Lower leg skin (tissue), 4 donors: ENCODE measurements around the gene ZNF768. TPM values are rescaled to one million over a fixed set of nuclear protein-coding genes. Genes with fewer than 3 reads are reported as not detected.

Experiments used
- DNase-seq, 2 donors: peaks; one replicate each; pipeline ENCODE4 v3.0.0-alpha.2; 2019; ENCODE audit warnings: low spot score in 2 of 2
- H3K4me3 ChIP-seq: fragments of 200-600 bp; sonication (generic); 2 replicates; pipeline ENCODE4 v1.5.1; 2017; ENCODE audit warnings: mild to moderate bottlenecking, low read depth; ENCODE audit not compliant: poor library complexity, severe bottlenecking
- POLR2A ChIP-seq, 2 donors: fragments of 450-650 bp; IDR thresholded peaks; one replicate each; pipeline ENCODE4 v1.6.1; 2016 to 2017; ENCODE audit warnings: antibody characterized with exemption in 2 of 2, mild to moderate bottlenecking in 1 of 2, moderate library complexity in 1 of 2
- WGBS, 2 donors: methylation state at CpG; one replicate each; pipeline ENCODE4 v1.1.5; 2018; 5-methylcytosine and 5-hydroxymethylcytosine counted together
- intact Hi-C: fragments of 100-400 bp; cut with DNase I; formaldehyde crosslinking; loops from one replicate; pipeline ENCODE4 v1.15.0; 2023; ENCODE audit warnings: low total_unique reads
- total RNA-seq, 4 donors: library from RNA; depleted of rRNA; stranded (reverse); fragments of >200 nt; gene quantifications; one replicate each; pipeline ENCODE4 v1.1.0, GENCODE V29; 2016
- TF ChIP-seq, protein P1 (sequence below), 3 donors: fragments of 450-650 bp; IDR thresholded peaks; one replicate each; pipeline ENCODE4 v1.5.1; 2016; ENCODE audit warnings: antibody characterized with exemption in 3 of 3, mild to moderate bottlenecking in 3 of 3, moderate library complexity in 2 of 3

ZNF768 gene
- total RNA-seq, 4 donors from 2014 or later: 31.1 to 43.5 (median 41.0) TPM

DNA sequence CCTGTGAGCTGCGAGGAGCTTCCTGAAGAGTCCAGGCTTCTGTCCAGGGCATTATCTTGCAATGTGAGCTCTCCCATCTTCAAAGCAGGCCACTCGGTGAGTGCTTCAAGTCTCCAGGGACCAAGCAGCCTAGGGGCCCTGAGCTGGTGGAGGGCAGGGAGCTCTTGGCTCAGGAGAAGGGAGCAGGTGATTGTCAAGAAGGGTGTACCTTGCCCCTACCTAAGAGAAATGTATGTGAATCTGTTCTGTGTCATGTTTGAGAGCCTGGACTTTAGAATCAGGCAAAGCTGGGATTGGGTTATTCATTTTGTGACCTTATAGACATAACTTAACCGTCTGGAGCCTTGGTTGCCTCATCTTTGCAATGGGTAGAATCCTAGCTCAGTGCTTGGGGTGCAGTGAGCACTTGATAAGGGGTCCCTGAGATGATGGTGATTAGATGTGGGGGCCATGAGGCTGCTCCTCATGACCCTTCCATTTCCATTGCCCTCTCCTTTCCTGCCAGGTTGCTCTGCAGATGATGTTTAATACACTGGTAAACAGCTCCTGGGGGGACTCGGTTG, 15.9 kb downstream of the ZNF768 start:
- intact Hi-C loops: no loop called here
- 72 to 75% methylated on average over 4 of the region's 4 CpGs for WGBS, 2 donors
- no peak overlapping the region for H3K4me3 ChIP-seq
- TF ChIP-seq, protein P1, sequence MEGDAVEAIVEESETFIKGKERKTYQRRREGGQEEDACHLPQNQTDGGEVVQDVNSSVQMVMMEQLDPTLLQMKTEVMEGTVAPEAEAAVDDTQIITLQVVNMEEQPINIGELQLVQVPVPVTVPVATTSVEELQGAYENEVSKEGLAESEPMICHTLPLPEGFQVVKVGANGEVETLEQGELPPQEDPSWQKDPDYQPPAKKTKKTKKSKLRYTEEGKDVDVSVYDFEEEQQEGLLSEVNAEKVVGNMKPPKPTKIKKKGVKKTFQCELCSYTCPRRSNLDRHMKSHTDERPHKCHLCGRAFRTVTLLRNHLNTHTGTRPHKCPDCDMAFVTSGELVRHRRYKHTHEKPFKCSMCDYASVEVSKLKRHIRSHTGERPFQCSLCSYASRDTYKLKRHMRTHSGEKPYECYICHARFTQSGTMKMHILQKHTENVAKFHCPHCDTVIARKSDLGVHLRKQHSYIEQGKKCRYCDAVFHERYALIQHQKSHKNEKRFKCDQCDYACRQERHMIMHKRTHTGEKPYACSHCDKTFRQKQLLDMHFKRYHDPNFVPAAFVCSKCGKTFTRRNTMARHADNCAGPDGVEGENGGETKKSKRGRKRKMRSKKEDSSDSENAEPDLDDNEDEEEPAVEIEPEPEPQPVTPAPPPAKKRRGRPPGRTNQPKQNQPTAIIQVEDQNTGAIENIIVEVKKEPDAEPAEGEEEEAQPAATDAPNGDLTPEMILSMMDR (IDR thresholded peaks at IDR 0.05): no peak
- no peak for TF ChIP-seq POLR2A (IDR thresholded peaks at IDR 0.05)
- DNase-seq: no peak

DNA sequence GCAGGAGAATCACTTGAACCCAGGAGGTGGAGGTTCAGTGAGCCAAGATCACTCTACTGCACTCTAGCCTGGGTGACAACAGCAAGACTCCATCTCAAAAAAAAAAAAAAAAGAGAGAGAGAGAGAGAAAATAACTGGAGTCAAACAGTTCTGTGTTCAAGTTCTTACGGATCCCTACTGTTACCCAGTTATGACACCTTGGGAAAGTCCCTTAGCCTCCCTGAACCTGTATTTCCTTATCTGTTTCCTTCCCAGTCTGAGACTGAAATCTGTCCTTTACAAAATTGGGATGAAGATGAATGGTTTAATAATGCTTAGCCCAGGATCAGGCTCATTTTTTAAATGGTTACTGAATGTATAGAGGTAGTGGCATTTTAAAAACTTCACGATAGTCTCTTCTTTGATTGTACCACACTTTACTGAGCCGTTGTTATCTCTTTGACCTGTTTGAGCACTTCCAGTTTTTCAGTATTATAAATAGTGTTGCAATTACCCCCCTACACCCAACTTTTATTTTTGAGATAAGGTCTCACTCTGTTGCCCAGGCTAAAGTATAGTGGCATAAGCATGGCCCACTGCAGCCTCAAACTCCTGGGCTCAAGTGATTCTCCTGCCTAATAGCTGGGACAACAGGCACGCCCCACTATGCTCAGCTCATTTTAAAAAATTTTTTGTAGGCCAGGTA, 17.1 kb downstream of the ZNF768 start:
- WGBS, 2 donors: 75 to 88% methylated on average over 4 of the region's 4 CpGs
- DNase-seq: no peak
- TF ChIP-seq POLR2A (IDR thresholded peaks at IDR 0.05): no peak
- TF ChIP-seq, protein P1 (IDR thresholded peaks at IDR 0.05): no peak
- H3K4me3 ChIP-seq: no peak overlapping the region
- intact Hi-C loops: no loop called here

DNA sequence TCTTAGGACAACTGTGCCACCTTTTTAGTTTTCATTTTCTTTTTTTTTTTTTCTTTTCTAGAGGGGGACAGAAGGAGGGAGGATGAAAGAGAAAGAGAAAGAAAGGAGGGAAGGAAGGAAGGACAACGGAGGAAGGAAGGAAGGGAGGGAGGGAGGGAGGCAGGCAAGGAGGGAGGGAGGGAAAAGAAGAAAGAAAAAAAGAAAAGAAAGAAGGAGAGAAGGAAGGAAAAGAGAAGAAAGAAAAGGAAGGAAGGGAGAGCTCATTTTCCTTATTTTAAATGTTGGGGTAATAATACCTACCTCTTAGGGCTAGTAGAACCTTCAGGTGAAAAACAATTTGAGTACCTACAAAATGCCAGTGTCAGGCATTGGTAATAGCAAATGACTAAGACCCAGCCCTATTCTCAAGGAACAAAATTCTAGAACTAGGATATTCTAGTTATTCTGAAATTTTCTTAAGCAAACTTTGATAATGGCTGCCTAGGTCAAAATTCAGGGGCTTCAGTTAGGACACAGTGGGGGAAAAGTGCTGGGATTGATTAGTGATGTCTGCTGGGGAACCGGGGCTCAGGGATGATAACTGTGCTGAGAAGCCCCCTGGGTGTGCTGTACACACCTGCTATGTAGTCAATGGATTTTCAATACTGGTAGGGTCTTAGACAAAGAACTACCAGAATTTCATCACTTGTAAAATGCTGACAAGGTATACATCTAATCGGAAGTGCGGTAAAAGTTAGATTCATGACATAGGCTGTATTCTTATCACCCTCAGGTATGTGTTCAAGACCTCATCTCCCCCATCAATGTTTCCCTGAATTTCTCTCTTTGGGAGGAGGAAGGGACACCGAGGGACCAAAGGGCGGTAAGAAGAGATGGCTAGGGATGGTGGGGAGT, 22.7 kb downstream of the ZNF768 start:
- intact Hi-C loops: no loop called here
- DNase-seq: no peak
- H3K4me3 ChIP-seq: no peak overlapping the region
- TF ChIP-seq, protein P1 (IDR thresholded peaks at IDR 0.05): no peak
- no peak for TF ChIP-seq POLR2A (IDR thresholded peaks at IDR 0.05)
- WGBS, 2 donors: 76 to 83% methylated on average over 6 of the region's 6 CpGs

DNA sequence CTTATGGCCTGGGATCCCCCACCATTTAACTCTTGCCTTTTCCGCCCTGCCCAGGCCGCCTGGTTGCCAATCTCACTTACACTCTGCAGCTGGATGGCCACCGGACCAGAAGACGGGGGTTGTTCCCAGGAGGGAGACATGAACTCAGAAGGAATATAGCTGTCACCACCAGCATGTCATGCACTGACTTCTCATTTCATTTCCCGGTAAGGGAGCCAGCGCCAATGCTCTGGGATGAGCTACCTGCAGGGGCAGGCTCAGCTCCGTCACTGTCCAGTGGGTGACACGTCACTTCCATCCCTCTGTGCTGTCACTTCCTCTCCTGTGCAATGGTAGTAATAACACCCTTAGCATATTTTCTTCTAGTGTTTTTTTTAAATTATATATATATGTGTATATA, 27.1 kb downstream of the ZNF768 start:
- H3K4me3 ChIP-seq: no peak overlapping the region

DNA sequence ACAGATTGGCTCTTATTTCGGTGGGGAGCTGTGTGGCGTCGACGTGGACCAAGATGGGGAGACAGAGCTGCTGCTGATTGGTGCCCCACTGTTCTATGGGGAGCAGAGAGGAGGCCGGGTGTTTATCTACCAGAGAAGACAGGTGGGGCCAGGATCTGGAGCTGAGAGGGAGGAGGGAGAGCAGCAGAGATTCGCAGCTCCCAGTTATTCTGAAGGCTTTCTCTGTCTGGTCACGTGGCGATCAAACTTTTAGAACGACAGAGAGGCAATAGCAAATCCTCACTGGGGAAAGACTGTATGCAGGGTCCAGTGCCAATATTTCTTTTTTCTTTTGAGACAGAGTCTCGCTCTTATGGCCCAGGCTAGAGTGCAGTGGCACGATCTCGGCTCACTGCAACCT, 31.7 kb downstream of the ZNF768 start:
- no peak for TF ChIP-seq POLR2A (IDR thresholded peaks at IDR 0.05)
- TF ChIP-seq, protein P1 (IDR thresholded peaks at IDR 0.05): no peak
- intact Hi-C loops: no loop called here
- no peak for DNase-seq
- H3K4me3 ChIP-seq: no peak overlapping the region
- WGBS, 2 donors: 48 to 54% methylated on average over 12 of the region's 12 CpGs

More for the DNA sequence above, 27.1 kb downstream of the ZNF768 start:
- no peak for DNase-seq
- WGBS, 2 donors: 83 to 84% methylated on average over 8 of the region's 8 CpGs
- TF ChIP-seq POLR2A (IDR thresholded peaks at IDR 0.05): no peak
- TF ChIP-seq, protein P1 (IDR thresholded peaks at IDR 0.05): no peak
- intact Hi-C loops: no loop called here
